Epithelial cell of prostate (primary cell): ENCODE data around the gene TES.
"Not testable (repeated sequence)": the region's sequence is repeated elsewhere in the genome, so short reads cannot be mapped to it uniquely, and the experiment has no call there.

ENCODE experiments used
- DNase-seq: peaks from one replicate; pipeline ENCODE4 v3.0.0-alpha.2; 2011; ENCODE audit warnings: low read depth, low spot score
- H3K27ac ChIP-seq: fragments of 450-650 bp; 2 replicates; pipeline ENCODE4 v1.5.1; 2017; ENCODE audit warnings: mild to moderate bottlenecking

The TES gene, protein sequence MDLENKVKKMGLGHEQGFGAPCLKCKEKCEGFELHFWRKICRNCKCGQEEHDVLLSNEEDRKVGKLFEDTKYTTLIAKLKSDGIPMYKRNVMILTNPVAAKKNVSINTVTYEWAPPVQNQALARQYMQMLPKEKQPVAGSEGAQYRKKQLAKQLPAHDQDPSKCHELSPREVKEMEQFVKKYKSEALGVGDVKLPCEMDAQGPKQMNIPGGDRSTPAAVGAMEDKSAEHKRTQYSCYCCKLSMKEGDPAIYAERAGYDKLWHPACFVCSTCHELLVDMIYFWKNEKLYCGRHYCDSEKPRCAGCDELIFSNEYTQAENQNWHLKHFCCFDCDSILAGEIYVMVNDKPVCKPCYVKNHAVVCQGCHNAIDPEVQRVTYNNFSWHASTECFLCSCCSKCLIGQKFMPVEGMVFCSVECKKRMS

DNA sequence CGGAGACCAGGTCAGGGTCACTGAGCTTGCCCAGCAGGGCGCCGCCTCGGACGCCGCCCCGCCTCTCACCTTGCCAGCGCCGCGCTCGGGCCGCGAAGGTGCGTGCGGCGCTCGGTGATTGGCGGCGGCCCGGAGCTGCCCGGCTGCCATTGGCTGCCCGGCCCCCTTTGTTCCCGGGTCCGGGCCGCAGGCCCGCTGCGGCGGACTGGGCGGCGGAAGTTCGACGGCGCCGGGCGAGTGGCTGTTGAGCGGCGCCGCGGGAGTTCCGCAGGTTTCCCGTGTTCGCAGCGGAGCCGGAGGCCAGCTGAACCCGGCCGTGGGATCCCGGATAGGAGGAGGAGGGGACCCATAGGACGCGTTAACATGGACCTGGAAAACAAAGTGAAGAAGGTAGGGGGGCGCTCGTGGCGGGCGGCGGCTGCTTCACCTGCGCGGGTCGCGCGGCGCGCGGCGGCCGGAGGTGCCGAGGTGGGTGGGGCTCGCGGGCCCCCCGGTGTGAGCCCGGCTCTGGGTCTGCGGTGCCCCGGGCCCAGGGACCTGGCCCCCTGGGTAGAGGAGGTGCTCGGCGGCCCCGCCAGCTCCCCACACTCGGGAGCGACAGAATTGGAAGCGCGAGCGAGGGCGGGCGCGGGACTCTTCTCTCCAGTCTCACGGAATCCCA is at the start of gene TES:
Gene TES (plus strand): TSS at position 195 of the 661 bp plus-strand sequence. CDS start 169 bp downstream, at position 364.
- DNase-seq = no peak
- H3K27ac ChIP-seq = peak within 1 kb of the TSS; percentile 99

DNA sequence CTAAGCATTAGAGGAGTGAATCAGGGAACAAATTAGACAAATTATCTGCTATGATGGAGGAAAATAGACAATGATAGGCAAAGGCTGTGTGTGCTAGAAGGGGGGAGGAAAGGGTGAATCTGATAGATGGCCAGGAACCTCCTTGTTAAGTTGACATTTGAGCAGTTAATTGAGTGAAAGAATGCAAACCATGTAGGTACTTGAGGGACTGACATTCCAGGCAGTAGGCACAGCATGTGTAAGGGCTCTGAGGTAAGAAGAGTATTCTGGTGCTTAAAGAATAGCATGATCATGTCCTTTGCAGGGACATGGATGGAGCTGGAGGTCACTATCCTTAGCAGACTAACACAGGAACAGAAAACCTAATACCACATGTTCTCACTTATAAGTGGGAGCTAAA is 48.6 kb upstream of the TES start:
- no peak for DNase-seq
- H3K27ac ChIP-seq = no peak overlapping the region

DNA sequence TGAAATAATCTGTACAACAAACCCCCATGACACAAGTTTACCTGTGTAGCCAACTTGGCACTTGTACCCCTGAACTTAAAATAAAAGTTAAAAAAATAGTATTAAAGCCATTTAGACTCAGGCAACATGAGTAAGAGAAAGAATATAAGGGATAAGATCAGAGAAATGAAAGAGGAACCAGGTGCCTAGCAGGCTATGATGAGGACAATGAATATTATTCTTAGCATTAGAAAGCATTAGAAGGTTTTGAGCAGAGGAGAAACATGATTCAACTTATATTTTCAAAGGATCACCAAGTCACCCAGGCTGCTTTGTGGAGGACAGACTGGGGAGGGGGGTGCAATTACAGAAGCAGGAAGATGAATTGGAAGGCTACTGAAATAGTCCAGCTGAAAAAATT is 48.1 kb upstream of the TES start:
- DNase-seq = no peak

DNA sequence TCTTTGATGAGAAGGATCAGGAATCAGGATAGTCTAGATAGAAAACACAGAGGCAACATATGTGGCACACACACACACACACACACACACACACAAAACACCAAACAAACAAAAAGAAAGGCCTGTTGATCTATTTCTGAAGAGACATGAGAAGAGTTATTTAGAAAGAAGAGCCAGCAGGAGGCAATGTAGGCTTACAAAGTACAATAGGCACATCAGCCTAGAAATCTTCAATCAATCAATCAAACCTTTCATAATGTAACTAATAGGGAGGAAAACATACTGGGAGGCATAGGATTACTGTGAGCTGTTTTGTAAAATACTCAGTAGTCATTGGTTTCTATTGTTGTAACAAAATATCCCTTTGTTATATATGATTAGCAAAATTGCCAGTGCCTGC is 47.3 kb upstream of the TES start:
- no peak for DNase-seq
- H3K27ac ChIP-seq = no peak overlapping the region

More for the DNA sequence above, 48.1 kb upstream of the TES start:
- no peak overlapping the region for H3K27ac ChIP-seq

DNA sequence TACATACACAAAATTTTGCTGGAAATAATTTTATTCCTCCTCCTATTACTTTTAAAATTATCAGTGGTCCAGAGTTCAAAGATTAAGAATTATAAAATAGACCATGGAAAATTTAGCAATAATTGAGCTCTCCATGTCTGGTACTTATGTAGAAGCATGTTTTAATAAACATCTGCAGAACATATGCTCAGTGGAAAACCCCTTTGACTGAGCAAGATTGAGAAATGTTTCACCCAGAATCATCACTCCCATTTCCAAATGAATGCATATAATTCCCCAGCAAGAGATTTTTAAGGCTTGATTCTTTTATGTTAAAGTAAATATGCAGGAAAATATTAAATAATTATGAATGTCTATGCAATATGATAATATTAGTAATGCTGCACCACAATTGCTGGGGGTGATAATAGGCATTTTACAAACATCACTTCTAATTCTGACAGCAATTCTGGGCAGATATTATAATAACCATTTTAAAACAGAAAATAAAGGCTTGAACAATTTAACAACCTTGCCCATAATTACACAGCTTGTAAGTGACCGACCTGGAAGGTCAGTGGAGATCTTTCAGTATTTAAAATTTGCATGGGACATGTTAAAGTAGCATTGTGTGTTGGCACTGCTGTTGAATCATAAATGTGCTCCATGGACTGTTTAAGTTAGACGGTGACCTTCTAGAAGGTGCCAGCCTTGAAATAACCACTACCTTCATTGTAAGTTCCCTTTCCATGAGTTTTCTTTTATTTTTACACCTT is 45.6 kb upstream of the TES start:
- no peak for DNase-seq
- no peak overlapping the region for H3K27ac ChIP-seq

DNA sequence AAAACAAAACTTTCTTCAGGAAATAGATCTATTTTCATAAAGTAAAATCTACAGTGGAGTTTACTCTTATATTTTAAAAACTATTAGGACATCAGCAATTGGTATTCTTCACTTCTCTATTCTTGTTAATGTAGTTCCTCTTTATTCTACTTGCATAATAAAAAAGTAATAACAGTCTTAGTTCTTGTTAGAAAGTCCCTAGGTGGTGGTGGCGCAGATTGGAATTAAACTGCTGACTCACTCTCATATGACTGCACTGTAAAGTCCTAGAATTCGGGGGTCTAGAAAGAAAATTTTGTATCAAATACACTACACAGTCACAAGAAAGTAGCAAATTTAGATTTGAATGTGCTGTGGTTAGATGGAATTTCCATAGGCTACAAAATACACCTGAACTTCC is 44.6 kb upstream of the TES start:
- H3K27ac ChIP-seq = no peak overlapping the region
- DNase-seq = no peak

DNA sequence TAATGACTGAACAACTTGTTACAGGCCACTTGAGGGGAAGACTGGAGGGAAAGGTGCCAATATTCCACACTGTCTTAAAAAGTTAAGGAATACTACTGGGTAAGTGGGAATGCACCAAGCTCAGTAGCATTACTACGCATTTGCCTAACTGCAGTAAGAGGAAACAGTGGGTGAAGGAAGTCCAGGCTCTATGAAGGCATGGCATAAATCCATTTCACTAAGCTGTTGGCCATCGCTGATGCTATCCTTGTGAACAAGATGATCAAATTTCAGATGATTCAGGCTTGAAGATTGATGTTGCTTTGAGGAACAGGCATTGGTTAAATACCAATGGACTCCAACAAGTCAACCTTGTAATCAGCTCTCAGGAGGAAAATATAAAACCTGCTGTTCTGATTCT is 44.2 kb upstream of the TES start:
- no peak for DNase-seq
- no peak overlapping the region for H3K27ac ChIP-seq

DNA sequence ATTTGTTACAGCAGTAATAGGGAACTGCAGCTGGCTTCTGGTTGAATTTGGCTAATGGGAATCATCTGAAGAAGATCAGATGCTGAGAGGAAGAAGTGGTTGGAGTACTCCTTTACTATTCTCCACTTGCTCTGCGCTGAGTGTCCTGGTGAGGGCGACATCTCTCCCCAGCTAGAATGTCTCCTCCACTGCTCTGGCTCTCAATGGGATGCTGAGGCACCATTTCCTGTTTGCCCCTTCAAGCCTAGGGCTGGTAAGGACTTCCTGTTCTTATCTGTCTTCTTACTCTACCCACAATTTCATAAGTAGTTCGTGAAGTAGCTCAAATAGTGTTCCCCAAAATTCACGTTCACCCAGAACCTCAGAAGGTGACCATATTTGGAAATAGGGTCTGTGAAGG is 43.2 kb upstream of the TES start:
- no peak for DNase-seq
- H3K27ac ChIP-seq = no peak overlapping the region

DNA sequence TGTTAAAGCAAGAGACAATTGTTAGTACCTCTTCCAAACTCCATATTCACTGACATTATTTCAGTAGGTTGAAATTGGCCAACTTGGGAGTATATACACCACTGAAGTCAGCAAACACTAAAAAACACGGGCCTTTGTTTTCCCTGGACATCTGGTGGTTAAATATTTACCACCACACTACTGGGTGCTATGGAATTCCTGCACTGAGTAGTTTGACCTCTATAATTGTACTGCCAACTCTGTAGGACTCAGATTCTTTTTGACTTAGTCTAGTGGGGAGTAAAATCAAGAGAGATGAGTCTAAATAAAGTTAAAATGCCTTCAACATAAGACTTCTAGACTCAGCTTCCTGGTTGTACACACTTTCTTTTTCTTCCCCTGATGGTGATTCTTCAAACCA is 41.3 kb upstream of the TES start:
- no peak overlapping the region for H3K27ac ChIP-seq
- no peak for DNase-seq

DNA sequence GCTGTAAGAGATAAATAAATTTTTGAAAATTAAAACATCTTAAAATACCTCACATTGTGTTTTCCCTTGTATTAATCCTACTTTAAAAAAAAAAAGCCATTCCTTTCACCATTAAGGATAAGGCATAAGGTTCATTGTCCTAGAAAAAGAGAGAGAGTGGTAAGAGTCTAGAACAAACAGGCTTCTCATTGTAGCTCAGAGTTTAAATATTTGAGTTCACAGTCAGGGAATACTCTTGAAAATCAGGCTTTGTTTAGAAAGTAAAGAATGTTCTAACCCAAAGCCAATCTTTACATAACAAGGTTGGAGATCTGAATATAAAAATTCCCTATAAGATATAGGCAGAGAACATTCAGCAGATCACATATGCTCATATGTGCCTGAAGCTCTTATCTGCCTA is 40.2 kb upstream of the TES start:
- no peak for DNase-seq
- no peak overlapping the region for H3K27ac ChIP-seq

DNA sequence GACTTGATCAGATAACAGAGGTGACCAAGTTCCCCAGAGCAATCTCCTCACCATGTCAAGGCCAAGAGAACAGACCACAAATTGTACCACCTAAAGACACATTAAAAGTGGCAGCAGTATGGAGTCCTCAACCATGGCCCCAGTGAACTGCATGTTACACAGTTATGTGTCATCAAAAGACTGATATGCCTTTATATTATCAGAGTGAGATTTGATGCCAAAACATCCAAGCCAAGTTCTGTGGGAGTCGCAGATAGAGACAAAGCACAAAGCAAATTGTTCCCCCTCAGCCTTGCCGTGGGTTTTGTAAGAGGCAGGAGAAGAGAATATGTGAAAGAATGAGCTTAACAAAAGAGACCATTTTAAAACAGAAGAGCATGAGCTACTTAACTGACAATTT is 39.2 kb upstream of the TES start:
- DNase-seq = no peak

DNA sequence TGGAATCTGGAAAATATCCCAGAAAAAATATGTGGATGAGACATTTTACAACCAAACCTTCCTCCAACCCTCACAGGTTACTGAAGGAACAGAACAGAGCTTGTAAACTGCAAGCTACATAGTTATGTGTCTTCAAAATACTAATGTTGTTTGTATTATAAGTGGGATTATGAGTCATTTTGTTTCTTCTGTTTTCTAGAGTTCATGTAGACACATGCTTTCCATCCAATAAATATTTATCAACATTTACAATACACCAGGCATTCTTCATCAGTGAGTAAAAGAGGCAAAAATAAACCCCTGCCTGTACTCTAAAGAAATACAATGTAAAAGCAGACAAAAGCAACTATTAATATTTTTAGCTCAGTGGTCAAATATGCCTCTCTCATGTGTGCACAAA is 38.0 kb upstream of the TES start:
- peak; percentile 37 for DNase-seq
- H3K27ac ChIP-seq = peak overlapping the region; percentile 16

More for the DNA sequence above, 39.2 kb upstream of the TES start:
- no peak overlapping the region for H3K27ac ChIP-seq

DNA sequence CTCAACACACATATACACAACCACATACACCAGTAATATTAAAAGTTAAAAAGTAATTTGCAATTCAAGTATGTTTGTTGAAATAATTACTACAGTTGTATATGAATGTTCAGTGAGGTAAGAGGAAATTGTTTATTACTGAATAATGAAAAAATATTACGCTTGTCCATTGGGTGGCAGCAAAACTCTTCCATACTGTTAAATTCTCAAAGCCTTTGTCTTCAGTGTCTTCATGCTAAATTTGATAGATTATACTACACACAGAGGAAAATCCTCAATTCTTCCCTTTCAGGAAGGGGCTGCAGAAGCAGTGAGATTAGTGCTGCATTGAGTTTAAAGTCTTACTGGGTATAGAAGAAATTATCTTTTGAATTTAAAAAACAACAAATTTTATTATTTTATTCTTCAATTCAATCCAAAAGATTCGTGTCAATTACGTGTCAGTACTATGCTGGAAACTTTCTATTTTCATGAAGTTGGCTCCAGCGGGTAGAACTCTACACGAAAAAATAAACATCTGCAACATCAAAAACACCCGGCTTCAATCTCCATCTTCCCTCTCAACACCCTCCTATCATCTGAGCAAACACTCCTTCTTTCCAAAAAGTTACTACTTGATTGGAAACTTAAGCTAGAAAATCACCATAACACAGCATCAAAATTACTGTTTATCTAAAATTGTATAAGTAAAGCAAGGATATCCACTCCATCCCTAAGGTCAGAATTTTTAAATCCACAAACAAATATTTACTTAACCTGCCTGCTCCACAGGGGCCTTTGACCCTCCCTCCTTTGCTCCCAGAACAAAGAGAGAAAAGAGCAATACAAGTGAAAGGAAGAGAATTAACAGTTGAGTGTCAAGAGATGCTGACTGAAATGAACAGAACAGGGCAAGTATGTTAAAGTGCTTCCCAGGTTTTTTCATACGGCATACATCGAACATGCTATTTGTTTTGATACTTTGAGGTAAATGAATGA is 37.0 kb upstream of the TES start:
- H3K27ac ChIP-seq = no peak overlapping the region
- no peak for DNase-seq

DNA sequence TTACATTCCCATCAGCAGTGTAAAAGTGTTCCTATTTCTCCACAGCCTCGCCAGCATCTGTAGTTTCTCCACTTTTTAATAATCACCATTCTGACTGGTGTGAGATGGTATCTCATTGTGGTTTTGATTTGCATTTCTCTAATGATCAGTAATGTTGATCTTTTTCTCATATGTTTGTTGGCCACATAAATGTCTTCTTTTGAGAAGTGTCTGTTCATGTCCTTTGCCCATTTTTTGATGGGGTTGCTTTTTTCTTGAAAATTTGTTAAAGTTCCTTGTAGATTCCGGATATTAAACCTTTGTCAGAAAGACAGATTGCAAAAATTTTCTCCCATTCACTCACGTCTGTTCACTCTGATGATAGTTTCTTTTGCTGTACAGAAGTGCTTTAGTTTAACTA is 35.2 kb upstream of the TES start:
- not testable (repeated sequence) for H3K27ac ChIP-seq, DNase-seq

DNA sequence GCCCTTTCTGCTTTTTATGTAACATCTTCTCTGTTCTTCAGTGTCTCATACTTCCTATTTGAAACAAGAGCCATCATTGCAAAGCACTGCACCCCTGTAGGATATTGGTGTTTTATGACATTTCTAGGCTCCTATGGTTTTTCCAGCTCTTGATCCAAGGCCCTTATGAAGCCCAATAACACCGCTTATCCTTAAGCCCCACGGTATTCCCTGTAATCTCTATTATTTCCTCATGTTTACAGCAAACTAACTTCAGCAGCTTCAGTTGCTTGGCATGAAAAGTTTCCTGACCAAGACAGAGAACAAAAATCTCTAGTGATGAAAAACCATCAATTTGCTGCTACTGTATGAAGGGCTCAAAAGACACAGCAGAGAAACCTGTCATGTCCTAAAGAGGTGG is 34.1 kb upstream of the TES start:
- peak overlapping the region; percentile 71 for H3K27ac ChIP-seq
- no peak for DNase-seq

DNA sequence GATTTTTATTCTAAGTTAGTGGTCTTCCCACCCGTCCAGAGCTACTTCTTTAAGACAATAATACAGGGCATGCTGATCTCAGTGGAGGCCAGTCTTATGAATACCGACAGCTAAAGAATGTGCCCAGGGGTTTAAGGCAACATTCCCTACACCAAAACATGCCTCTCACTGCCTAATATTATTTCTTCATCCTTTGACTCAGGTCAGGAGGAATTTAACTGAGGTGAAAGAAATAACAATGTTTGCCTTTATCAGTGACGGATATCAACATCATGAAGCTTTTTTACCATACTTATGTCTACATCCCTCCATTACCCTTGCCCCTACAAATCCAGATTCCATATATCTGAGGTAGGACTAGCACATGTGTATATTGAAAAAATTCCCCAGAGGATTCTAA is 33.3 kb upstream of the TES start:
- H3K27ac ChIP-seq = peak overlapping the region; percentile 71
- DNase-seq = peak; percentile 41

DNA sequence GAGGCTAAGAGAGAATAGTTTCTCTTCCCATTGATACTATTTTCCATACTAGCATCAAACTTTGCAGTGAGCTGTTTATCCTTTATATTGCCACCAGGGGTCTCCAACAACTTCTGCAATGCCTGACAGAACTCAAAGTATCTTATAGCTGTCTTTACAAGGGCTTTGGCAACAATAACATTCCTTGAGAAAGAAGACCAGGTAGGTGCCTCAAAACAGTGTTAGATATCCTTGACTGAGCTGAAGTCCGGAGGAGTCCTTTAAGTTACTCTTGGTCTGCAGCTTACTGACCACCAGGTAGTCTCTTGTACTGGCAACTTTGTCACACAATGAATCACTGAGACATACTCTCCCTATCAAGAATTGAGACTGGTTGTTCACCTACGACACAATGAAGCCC is 30.0 kb upstream of the TES start:
- no peak for DNase-seq
- H3K27ac ChIP-seq = no peak overlapping the region

DNA sequence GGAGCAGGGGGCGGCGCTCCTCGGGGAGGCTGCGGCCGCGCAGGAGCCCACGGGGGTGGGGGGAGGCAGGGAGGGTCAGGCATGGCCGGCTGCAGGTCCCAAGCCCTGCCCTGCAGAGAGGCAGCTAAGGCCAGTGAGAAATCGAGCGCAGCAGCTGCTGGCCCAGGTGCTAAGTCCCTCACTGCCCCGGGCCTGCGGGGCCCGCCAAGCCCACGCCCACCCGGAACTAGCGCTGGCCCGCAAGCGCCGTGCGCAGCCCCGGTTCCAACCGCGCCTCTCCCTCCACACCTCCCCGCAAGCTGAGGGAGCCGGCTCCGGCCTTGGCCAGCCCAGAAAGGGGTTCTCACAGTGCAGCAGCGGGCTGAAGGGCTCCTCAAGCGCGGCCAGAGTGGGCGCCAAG is 28.3 kb upstream of the TES start:
- no peak for DNase-seq
- H3K27ac ChIP-seq = no peak overlapping the region

DNA sequence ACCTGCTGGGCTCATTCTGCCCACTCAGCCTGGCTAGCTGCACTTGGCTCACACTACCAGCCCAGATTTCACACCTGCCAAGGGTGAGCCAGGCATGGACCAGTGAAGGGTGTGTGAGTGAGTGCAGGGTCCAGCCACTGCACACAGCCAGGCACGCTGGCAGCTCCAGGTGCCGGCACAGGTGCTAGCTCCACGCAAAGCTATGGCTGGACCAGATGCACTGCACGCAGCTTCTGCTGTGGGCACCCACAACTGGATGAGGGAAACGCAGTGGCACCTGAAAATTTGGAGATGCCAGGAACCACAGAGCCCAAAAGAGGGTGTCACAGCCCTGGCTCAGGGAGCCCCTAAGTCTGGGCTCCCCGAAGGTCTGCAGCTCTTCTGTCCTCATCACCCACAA is 24.9 kb upstream of the TES start:
- H3K27ac ChIP-seq = no peak overlapping the region
- DNase-seq = no peak

DNA sequence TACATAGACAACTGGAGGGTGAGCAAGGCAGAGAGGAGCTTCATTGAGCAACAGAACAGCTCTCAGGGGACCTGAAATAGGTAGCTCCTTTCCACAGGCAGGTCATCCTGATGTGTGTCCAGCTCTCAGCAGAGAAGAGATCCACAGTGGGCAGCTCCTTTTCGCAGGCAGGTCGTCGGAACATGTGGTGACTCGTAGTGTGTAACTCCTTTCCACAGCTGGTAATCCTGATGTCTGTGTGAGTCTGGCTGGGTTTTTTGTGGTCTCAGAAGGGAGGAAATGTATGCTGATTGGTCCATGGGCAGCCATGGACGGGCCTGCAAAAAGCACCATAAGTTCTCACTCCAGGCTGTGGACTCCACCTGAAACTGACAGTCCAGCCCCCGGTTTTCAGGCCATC is 24.4 kb upstream of the TES start:
- no peak for DNase-seq
- no peak overlapping the region for H3K27ac ChIP-seq
